GM21737 (cell line): ENCODE data around the gene LHX4.

Experiments used
- ATAC-seq: cut with Tn5 transposase; IDR thresholded peaks from one replicate; pipeline ENCODE4 v1.9.1; 2021; ENCODE audit warnings: mild to moderate bottlenecking, moderate library complexity; ENCODE audit not compliant: unreplicated experiment

LHX4 gene

DNA sequence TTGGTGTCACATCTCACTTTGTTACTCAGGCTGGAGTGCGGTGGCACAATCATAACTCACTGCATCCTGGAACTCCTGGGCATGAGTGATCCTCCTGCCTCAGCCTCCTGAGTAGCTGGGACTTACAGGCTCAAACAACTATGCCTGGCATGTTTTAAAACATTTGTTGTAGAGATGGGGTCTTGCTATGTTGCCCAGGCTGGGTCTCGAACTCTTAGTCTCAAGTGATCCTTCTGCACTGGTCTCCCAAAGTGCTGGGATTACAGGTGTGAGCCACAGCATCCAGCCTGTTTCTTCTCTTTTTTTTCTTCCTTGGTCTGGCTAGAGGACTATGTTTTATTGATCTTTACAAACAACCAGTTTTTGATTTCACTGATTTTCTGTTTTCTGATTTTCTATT lies 64.6 kb downstream of the LHX4 start:
- ATAC-seq: no peak

DNA sequence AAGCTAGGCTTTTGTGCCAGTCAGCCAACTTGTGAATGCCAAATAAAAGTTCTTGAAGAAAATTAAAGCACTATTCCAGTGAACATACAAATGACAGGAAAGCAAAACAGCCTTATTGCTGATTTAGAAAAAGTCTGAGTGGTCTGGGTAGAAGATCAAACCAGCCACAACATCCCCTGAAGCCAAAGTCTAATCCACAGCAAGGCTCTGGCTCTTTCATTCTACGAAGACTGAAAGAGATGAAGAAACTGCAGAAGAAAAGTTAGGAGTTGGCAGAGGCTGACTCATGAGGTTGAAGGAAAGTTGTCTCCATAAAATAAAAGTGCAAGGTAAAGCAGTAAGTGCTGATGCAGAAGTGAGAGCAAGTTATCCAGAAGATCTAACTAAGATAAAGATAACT lies 65.9 kb downstream of the LHX4 start:
- no peak for ATAC-seq

DNA sequence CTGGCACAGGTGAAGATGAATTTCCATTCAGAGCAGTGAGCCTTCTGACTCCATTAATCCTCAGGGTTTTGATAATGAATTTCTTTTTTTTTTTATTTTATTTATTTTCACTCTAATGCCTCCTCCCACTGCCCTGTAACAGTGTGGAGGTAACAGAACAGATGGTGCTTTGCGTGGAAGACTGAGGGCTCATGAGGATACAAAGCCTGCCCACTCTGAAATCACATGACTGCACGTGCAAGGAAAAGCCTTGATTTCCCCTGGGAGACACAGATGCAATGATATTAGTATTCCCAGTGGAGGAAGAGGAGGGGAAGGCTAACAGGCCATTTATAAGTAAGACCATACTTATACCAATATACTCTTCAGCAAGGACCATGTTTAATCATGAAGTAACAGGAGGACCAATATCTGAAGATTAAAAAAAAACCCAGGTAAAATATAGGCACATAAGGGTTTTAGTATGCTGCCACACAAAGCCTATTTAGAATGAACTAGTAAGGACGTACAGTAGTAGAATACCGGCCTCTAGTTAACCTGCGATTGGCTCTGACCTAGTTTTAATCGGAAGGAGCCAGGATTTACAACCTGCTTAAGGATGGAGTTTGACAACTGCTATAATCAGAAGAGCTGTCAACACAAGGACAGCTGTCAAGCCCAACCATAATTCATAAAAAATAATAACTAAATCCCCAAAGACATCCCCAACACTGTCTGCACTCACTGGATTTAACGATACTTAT lies 69.6 kb downstream of the LHX4 start:
- no peak for ATAC-seq

DNA sequence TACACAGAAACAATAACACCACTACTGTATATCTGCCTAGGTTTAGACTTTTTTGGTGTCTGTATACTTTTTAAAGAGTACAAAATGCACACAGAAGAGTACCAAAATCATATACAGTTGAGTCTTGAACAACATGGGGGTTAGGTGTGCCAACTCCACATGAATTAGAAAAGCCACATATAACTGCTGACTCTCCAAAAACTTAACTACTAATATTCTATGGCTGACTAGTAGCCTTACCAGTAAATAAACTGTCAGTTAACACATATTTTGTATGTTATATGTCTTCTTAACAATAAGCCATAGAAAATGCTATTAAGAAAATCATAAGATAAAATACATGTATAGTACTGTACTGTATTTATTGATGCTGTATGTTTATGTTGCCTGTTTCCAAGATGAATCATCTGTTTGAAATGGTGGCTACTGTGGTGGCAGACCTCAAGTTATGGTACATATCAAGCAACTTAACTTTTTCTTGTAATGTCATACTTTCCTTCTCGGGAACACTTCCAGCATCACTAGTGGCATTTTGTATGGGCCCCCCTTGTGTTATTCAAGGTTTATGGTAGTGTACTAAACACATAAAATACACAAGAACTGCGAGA lies 71.2 kb downstream of the LHX4 start:
- no peak for ATAC-seq

DNA sequence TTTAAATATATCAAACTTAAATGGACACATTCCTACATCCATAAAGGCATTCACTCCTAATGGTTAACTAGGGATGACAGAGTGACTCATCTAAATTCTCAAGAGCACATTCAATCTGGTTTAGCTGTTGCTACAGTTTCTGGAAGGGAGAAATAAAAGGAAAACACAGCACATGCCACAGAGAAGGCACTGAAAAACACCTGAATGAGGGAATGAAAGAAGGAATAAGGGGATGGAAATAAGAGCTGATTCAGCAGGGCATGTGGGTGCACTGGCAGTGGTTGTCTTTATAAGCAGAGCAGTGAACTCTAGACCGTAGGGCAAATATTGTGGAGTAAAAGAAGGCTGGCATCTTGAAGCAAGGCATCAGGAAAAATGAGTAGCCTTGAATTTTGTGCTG lies 79.3 kb downstream of the LHX4 start:
- ATAC-seq: no peak

DNA sequence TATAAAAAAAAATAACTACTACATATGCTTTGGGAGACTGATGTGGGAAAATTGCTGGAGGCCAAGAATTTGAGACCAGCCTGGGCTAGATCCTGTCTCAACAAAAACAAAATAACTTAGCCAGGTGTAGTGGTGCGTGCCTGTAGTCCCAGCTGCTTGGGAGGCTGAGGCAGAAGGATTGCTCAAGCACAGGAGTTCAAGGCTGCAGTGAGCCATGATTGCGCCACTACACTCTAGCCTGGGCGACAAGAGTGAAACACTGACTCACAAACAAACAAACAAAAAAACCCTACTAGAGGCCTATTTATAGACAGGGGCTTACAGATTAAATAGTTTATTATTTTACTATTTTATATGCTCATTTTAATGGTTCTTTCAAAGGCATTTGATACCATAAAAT lies 80.0 kb downstream of the LHX4 start:
- ATAC-seq: no peak

DNA sequence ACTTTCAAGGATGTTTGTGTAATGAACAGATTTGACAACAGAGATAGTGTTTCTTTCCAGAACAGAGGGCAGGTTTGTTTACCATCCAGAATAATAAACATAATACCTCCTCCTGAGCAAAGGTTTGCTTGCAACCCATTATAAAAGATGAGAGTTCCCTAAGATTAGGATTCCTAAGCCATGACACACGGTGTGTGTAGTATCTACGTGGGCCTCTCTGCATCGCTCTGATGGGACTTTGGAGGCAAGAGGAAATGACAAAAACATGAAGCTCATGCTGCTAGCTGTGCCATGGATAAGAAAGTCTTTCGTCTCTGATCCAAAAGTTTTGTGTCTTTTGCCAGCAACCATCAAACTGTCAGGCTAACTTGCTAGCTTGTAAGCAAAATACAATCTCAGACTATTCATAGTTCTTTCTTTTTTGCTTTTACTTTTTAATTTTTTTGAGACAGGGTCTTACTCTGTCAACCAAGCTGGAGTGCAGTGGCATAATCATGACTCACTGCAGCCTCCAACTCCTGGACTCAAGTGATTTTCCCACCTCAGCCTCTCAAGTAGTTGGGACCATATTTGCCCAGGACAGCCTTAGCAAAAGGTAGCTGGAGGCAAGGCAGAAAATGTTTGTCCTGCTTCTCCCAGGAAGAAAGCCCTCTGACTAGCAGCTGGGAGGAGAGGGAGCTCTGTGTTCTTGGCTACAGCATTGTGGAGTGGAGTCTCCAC lies 81.1 kb downstream of the LHX4 start:
- ATAC-seq: no peak

DNA sequence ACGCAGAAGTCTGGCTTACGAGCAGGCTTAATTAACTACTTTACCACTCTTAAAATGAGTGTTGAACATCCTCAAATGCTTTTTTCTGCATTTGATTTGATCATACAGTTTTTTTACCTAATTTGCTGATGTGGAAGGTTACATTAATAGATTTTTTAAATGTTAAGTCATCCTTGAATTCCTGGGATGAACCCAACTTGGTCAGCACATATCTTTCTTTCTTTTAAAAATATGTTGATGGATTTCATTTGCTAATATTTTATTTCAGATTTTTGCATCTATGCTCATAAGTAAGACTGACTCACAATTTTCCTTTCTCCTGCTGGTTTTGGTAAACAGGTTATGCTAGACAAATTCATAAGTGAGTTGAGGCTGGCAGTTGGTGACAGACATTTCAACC lies 82.9 kb downstream of the LHX4 start:
- no peak for ATAC-seq

DNA sequence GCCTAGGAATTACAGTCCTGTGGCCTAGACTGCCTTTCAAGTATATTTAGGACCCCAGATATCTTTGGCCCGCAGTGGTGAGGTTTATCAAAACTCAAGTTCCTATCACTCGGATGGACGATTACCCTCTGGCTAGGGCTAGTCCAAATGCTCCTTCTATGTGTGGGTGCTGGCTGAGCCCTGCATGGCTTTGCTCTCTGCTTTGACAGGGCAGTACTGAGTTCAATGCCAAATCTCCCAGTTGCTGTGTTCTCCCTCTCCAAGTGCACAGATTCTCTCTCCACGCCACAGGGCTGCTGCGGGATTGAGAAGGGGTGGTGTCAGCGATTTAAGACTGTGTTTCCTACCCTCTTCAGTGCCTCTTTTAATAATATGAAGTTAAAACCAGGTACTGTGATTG lies 97.0 kb downstream of the LHX4 start:
- no peak for ATAC-seq
